RCC 7860 (cell line): ENCODE measurements around the gene ZNF560.

Source experiments
- DNase-seq: peaks from one replicate; pipeline ENCODE4 v3.0.0-alpha.2; 2015; ENCODE audit warnings: low spot score
- FAIRE-seq: peaks from 2 replicates; lab custom pipeline; 2012; peaks lifted over from hg19 to GRCh38; lab: Jason Lieb, UNC

The ZNF560 gene

DNA sequence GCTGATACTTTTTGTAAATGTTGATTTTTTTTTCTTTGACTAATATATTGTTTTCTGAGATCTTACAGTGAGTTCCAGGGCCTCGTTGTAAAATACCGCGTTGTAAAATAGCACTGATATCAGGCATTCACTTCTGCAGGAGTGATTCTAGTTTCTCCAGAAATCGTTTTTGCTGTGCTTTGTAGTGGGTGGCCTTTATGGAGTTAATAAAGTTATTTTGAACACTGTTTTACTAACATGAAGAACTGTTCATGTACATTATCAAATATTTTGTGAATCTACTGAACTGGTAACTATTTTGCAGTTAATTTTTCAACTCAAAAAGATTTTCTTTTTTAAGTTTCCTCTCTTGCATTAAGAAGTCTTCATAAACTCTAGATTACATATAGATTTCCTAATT, 62.1 kb downstream of the ZNF560 start:
- DNase-seq (no peak), FAIRE-seq (no peak)

GRCh38 chr19:9435279-9436268, 62.8 kb downstream of the ZNF560 start, which contains the start of gene ZNF266:
Gene ZNF266 (minus strand): TSS chr19:9435573. CDS start chr19:9420089, 15,484 bp downstream.
- DNase-seq (peak; percentile 80), FAIRE-seq (peak; percentile 70)

GRCh38 chr19:9431475-9431874, 66.9 kb downstream of the ZNF560 start:
- no peak for DNase-seq
- FAIRE-seq = no peak

GRCh38 chr19:9430444-9430843, 68.0 kb downstream of the ZNF560 start:
- DNase-seq (no peak), FAIRE-seq (no peak)

DNA sequence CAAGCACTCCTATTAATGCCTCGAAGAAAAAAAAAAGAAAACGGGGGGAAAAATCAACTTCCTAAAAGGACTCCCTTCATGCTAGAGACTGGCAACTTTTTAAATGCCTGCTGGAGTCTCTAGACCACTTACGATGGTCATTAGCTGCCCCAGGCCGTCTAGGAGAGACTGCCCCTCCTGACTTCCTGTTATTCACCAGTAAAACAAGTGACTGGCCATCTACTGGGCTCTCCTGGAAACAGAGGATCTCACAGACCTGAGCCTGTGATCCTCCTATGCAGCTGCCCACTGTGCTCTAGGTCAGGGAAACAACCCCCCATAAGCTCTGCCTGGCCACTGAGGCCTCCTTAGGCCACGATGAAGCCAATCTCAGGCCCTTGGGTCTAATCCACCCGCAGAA, 70.5 kb downstream of the ZNF560 start:
- FAIRE-seq = no peak

More for the DNA sequence above, 70.5 kb downstream of the ZNF560 start:
- no peak for DNase-seq
